Measurements from ENCODE around the gene SHTN1.

SHTN1 gene

GRCh38 chr10:116984202-116984990 lies 20.6 kb downstream of the SHTN1 start:
- no peak for DNase-seq (ENCODE audit: low read depth in 3 of 3, low spot score in 1 of 3)

DNA sequence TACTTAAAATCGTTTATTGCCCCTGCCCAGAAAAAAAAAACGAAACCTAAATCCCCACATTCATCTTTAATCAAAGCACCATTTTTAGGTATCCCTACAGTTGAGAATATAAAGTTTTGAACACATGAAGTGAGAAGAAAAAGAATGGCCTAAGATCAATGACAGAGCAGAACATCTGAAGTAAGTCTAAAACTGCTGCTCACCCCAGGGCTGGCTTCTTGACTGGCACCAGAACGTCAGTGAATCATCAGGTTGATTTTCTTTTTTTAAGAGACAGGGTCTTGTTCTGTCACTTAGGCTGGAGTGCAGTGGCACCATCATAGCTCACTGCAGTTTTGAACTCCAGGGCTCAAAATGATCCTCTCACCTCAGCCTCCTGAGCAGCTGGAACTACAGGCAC lies 24.9 kb downstream of the SHTN1 start:
- DNase-seq (ENCODE audit: low read depth in 3 of 3, low spot score in 1 of 3) = no peak

DNA sequence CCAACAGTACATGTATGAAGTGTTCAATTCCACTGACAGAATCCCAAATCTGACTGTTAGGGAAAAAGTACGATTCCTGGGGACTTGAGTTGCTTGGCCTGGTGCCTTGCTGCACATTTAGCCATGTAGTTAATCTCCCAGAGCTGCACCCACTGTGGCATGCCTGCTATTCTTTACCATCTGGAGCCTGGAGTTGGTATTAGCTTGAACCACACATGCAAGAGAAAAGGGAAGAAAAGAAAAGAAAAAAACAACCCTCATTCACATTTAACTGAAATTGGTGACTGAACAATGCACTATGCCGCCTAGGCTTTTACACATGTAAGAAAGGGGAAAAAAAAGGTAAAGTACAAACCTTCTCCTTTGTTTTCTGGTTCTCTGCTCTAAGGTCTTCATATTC lies 26.1 kb downstream of the SHTN1 start:
- DNase-seq (ENCODE audit: low read depth in 3 of 3, low spot score in 1 of 3) = no peak

DNA sequence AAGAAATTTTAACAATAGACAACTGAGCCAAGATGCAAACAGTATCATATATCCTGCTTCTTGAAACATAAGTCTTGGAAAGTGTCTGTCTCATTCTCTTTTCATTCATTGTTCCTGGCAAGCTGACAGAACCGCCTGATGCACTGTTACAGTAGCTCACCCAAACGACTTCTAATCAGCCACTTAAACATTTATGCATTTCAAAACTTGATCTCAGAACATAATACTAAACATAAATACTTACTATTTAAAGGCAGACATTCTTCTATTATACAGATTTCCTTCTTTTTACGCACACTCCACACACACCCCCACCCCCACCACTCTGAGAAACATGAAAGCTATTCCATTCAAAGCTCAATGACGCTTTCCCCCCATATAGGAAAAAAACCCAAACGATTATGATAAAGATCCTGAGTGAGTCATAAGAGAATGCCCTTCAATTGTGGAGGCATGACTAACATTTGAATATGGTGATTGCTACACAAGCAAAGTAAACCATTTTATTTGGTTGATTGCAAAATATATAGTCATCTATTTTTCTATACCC lies 30.5 kb downstream of the SHTN1 start:
- no peak for DNase-seq (ENCODE audit: low read depth in 3 of 3, low spot score in 1 of 3)

DNA sequence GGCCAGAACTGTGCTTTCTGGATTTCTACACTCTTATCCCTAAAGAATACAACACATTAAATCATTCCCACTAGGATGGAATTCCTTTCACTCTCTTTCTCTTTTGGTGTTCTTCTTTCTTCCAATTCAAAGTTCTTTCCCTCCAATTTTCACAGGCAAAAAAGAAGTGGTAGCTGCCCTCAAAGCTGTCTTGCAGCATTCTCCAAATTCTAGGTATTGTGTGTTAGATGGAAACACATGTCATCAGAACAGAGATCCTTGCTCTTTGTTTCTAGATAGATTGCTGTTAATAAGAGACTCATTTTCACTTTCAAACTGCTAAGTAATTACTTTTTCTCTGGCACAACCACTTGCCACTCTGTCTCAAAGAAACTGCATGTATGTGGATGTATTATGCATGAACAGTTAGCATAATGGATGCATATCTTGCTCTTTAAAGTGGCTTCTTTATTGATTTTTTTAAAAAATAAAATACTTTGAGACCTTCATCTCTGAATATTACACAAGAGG lies 31.0 kb downstream of the SHTN1 start:
- DNase-seq (ENCODE audit: low read depth in 3 of 3, low spot score in 1 of 3) = no peak

DNA sequence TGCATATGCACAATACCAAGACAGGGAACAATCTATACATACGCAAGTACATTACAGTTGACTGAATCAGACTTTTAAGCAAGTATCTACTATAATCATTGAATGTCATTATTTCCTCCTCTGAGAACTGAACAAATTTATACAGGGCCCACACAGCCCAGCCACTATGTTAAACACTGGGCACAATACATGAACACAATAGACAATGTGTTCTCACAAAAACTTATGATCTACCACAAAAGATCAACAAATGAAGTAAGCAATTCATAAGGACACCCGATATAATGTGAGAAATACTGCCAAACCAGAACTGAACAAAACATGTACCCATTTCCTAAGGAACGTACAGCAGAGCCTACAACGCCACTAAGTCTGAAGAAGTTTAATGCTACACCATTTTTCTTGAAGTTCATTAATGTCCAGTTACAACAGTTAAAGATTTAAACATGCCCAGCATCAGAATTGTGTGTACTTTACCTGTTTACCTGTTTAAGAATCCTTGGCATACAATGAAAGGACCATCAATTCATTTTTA lies 31.5 kb downstream of the SHTN1 start:
- DNase-seq (ENCODE audit: low read depth in 3 of 3, low spot score in 1 of 3) = no peak

- DNase-seq (ENCODE audit: low read depth in 3 of 3, low spot score in 1 of 3) = no peak
Measured at GRCh38 chr10:116972131-116972530, 32.9 kb downstream of the SHTN1 start.

- no peak for DNase-seq (ENCODE audit: low read depth in 3 of 3, low spot score in 1 of 3)
Measured at GRCh38 chr10:116970050-116970449, 34.9 kb downstream of the SHTN1 start.

GRCh38 chr10:116968331-116968730 lies 36.7 kb downstream of the SHTN1 start:
- DNase-seq (ENCODE audit: low read depth in 3 of 3, low spot score in 1 of 3) = no peak

- no peak for DNase-seq (ENCODE audit: low read depth in 3 of 3, low spot score in 1 of 3)
Measured at GRCh38 chr10:116961406-116962251, 43.4 kb downstream of the SHTN1 start.

GRCh38 chr10:116960066-116960776 lies 44.8 kb downstream of the SHTN1 start:
- no peak for DNase-seq (ENCODE audit: low read depth in 3 of 3, low spot score in 1 of 3)

DNA sequence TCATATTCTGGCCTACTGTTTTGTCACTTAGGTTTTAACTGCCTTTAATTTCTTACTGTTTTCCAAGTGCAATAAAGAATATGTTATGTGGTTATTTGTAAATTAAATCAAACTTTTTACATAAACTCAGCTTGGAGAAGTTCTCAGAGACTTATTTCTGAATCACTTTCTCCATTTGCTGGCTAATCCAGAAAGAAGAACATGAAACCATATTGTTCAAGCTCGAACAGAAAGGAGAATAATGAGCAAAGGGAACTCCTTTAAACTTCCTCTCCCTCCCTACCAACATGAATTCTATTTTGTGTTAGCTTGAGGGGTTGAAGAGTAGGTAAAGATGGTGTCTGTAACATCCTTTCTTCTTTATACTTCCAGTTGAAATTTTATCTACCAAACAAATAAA lies 52.3 kb downstream of the SHTN1 start:
- DNase-seq (ENCODE audit: low read depth in 3 of 3, low spot score in 1 of 3) = no peak

DNA sequence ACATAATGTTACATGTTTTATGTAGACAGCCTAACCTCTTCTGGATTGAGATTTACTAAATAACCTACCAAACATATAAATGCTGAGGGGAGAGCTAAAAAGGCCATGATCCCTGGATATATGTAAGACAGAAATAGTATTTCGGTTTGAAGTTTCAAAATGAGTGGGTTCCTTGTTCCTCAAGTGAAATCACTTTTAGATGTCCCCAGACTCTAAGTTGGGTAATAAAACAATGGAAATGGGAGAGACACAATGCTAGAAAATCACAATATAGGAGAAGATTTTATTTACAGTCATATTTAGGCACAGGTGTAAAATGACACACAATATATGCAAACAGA lies 56.5 kb downstream of the SHTN1 start:
- DNase-seq (ENCODE audit: low read depth in 3 of 3, low spot score in 1 of 3) = no peak

DNA sequence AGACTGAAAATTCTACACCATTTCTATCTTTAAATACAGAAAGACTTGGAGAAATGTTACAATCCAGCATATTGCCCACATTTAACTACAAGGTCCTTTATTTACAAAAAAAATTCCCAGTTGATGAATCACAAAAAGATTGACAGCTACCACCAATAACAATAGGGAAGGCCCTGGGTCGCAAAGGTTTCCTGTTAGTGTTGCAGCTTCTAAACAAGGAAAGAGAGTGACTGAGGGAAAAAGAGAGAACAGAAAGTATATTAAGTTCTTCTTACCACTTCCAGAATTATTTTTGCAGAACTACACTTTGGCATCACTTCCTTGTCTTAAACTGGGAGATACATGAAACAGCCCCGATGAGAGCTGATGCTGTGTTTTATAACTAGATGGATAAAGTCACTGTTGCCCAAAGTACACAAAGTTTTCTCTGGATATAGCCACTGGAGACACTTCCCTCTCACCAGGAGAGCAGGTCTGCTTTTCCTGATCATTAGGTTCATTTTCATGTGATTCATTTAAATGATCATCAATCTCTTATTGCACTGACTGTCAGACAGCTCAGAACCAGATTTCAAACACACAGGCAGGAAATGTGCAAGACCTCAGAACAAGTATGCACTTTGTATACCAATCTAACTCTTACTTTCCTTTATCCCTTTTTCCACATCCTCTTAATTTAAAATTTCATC lies 57.0 kb downstream of the SHTN1 start:
- DNase-seq (ENCODE audit: low read depth in 3 of 3, low spot score in 1 of 3) = no peak

- DNase-seq (ENCODE audit: low read depth in 3 of 3, low spot score in 1 of 3) = no peak
Measured at GRCh38 chr10:116944911-116945310, 60.1 kb downstream of the SHTN1 start.

- no peak for DNase-seq (ENCODE audit: low read depth in 3 of 3, low spot score in 1 of 3)
Measured at GRCh38 chr10:116931806-116932205, 73.2 kb downstream of the SHTN1 start.

- DNase-seq (ENCODE audit: low read depth in 3 of 3, low spot score in 1 of 3) = no peak
Measured at GRCh38 chr10:116926426-116926825, 78.6 kb downstream of the SHTN1 start.

DNA sequence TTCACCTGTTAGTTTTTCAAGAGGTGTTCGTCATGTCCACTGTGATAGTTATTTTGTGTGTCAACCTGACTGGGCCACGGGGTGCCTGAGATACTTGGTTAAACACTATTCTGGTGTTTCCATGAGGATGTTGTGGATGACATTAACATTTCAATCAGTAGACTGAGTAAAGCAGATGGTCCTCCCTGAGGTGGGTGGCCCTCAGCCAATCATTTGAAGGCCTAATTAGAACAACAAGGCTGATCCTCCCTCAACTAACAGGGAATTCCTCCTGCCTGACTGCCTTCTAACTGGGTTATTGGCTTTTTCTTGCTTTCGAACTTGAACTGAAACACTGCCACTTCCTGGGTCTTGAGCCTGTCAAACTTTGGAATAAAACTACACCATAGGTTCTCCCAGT lies 79.9 kb downstream of the SHTN1 start:
- DNase-seq (ENCODE audit: low read depth in 3 of 3, low spot score in 1 of 3) = no peak

DNA sequence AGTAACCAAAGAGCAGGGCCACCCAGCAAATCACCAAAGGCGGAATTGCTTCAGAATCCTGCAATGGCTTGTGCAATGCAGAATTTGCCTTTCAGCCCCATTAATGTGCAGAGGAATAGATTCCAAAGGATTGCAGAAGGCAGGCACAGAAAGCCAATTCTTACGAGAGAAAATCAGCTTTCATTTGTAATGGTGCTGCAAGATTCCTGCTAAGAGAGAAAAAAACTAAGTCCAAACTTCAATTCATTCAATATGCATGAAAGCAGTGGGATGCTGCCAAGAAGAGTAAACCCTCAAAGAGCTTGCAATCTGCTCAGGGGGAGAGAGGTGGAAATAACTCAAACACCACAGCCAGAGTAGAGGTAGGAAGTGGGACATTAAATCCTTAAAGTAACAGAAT lies 85.3 kb downstream of the SHTN1 start:
- no peak for DNase-seq (ENCODE audit: low read depth in 3 of 3, low spot score in 1 of 3)

- DNase-seq (ENCODE audit: low read depth in 3 of 3, low spot score in 1 of 3) = no peak
Measured at GRCh38 chr10:116919164-116919563, 85.8 kb downstream of the SHTN1 start.

DNA sequence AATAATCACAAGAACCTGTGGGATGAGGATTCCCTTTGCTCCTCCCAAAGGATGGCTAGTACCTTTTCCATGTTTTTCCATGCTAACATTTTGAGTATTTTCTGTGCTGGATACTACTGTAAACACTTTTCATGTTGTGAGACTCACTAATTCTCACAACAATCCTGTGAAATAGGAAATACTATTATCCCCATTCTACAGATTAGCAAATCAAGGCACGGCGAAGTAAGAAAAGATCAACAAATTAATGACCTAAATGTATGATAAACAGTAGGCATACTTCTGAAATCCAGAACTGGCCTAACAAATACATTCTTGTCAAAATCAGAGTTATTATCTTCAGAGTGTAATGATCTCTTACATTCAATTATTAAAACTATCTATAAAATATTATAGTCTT lies 86.4 kb downstream of the SHTN1 start:
- DNase-seq (ENCODE audit: low read depth in 3 of 3, low spot score in 1 of 3) = no peak

Measured in stimulated activated CD4-positive, alpha-beta T cell treated with anti-CD3 and anti-CD28 coated beads, TNF-alpha, amount 100 ng/mL, for 1 hour (primary cell).